ENCODE measurements around the gene PTPRN2.

GRCh38 chr7:157603716-157604115, 983.9 kb downstream of the PTPRN2 start:
- TF ChIP-seq POLR2A (IDR thresholded peaks at IDR 0.05), result no peak
- no peak for TF ChIP-seq CTCF (IDR thresholded peaks at IDR 0.05)
